Keratinocyte (primary cell): ENCODE measurements around the gene KMT2D.

Experiments
- EZH2 ChIP-seq: IDR thresholded peaks from one replicate; pipeline ENCODE4 v1.6.1; 2012; ENCODE audit warnings: inconsistent platforms, mild to moderate bottlenecking, low read length, moderate library complexity
- TF ChIP-seq, protein P1 (sequence below), 3 experiments: IDR thresholded peaks in 1 of 3; conservative IDR thresholded peaks in 1 of 3; optimal IDR thresholded peaks in 1 of 3; 2 replicates in 2 of 3; 3 replicates in 1 of 3; pipeline versions ENCODE3 to v1.5.1; 2011; ENCODE audit warnings: low read length in 3 of 3, mild to moderate bottlenecking in 3 of 3, moderate library complexity in 2 of 3, control low read depth in 1 of 3, inconsistent platforms in 1 of 3; ENCODE audit not compliant: insufficient read depth in 2 of 3; ENCODE audit errors: extremely low read depth in 1 of 3

DNA sequence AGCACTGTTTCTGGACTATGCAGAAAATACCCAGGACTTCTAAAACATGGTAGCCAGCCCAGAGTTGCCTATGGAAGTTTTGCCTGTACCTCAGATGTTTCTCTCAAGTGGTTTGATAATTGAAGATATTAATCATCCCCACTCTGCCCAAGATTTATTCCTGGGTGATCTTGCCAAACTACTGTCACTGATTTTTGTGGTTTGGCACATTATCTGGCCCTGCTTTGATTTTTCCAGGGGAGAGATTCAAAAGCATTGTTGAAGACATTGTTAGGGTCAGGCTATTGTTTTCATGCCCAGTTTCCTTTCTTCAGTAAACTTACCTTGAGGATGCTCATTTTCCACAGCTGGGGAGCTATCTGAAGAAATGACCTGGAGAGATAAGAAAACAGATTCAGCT lies 47.9 kb downstream of the KMT2D start:
- TF ChIP-seq, protein P1, sequence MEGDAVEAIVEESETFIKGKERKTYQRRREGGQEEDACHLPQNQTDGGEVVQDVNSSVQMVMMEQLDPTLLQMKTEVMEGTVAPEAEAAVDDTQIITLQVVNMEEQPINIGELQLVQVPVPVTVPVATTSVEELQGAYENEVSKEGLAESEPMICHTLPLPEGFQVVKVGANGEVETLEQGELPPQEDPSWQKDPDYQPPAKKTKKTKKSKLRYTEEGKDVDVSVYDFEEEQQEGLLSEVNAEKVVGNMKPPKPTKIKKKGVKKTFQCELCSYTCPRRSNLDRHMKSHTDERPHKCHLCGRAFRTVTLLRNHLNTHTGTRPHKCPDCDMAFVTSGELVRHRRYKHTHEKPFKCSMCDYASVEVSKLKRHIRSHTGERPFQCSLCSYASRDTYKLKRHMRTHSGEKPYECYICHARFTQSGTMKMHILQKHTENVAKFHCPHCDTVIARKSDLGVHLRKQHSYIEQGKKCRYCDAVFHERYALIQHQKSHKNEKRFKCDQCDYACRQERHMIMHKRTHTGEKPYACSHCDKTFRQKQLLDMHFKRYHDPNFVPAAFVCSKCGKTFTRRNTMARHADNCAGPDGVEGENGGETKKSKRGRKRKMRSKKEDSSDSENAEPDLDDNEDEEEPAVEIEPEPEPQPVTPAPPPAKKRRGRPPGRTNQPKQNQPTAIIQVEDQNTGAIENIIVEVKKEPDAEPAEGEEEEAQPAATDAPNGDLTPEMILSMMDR (optimal IDR thresholded peaks at IDR 0.05 in 1 of 3, IDR thresholded peaks at IDR 0.05 in 1 of 3, conservative IDR thresholded peaks at IDR 0.05 in 1 of 3; ENCODE audit: extremely low read depth in 1 of 3, insufficient read depth in 2 of 3, low read length in 3 of 3), result no peak
- no peak for TF ChIP-seq EZH2
